Heart left ventricle (tissue), 16 donors: ENCODE measurements around the gene RIPK3. TPM values are rescaled to one million over a fixed set of nuclear protein-coding genes. Genes with fewer than 3 reads are reported as not detected.

Source experiments
- ATAC-seq, 4 donors: fragments of 200-7000 bp; cut with Tn5 transposase; one replicate each; pipeline ENCODE4 v1.9.1; 2020 to 2022; ENCODE audit warnings: moderate library complexity in 4 of 4, mild to moderate bottlenecking in 3 of 4, moderate number of reproducible peaks in 1 of 4
- DNase-seq, 5 donors: peaks; one replicate each; pipeline ENCODE4 v3.0.0-alpha.2; 2020
- H3K27ac ChIP-seq, 12 donors: fragments of 200-600 bp; sonication (generic) in 4 of 12; one replicate each; pipeline versions ENCODE4 v1.5.0 to v1.8.0; 2016 to 2022; ENCODE audit warnings: mild to moderate bottlenecking in 2 of 12
- H3K27me3 ChIP-seq, 9 donors: fragments of 200-600 bp; sonication (generic) in 2 of 9; one replicate each; pipeline versions ENCODE4 v1.5.1 to v1.8.0; 2016 to 2022; ENCODE audit warnings: mild to moderate bottlenecking in 3 of 9
- H3K36me3 ChIP-seq, 9 donors: fragments of 200-600 bp; sonication (generic) in 2 of 9; one replicate each; pipeline versions ENCODE4 v1.5.0 to v1.8.0; 2018 to 2022; ENCODE audit warnings: mild to moderate bottlenecking in 2 of 9
- H3K4me1 ChIP-seq, 12 donors: fragments of 200-600 bp; sonication (generic) in 4 of 12; one replicate each; pipeline versions ENCODE4 v1.5.0 to v1.8.0; 2016 to 2022; ENCODE audit warnings: mild to moderate bottlenecking in 3 of 12
- H3K4me3 ChIP-seq, 12 donors: fragments of 200-600 bp; sonication (generic) in 4 of 12; one replicate each; pipeline versions ENCODE4 v1.5.0 to v1.8.0; 2017 to 2022; ENCODE audit warnings: mild to moderate bottlenecking in 9 of 12, moderate library complexity in 4 of 12
- H3K9me3 ChIP-seq, 12 donors: fragments of 200-600 bp; sonication (generic) in 4 of 12; one replicate each; pipeline versions ENCODE4 v1.5.0 to v1.8.0; 2016 to 2022; ENCODE audit warnings: mild to moderate bottlenecking in 1 of 12
- POLR2A ChIP-seq, 2 donors: fragments of 450-650 bp; IDR thresholded peaks; one replicate each; pipeline ENCODE4 v1.6.1; 2017; ENCODE audit warnings: antibody characterized with exemption in 2 of 2, mild to moderate bottlenecking in 2 of 2, moderate library complexity in 2 of 2
- WGBS, 4 donors: extraction: QIAGEN DNeasy Blood & Tissue Kit in 2 of 4; methylation state at CpG; one replicate each; pipeline versions ENCODE4 v1.1.5 to v1.1.7; 2013 to 2018; 5-methylcytosine and 5-hydroxymethylcytosine counted together
- intact Hi-C, 10 donors: fragments of 100-400 bp; cut with DNase I; formaldehyde crosslinking; loops; one replicate each; pipeline versions ENCODE4 v1.11.1 to v1.14.2; 2022
- polyA plus RNA-seq, 2 donors: library from polyadenylated mRNA; stranded (reverse); fragments of 200-250 nt; gene quantifications; one replicate each; pipeline ENCODE4 v1.2.3, GENCODE V29; 2013
- total RNA-seq, 9 donors: library from RNA; depleted of rRNA in 2 of 9; stranded (reverse); fragments of >200 nt in 2 of 9; fragmentation: NEBNext Ultra II Directional in 3 of 9; extraction: Animal tissue kit (Norgen Biotek cat#: 25700) in 3 of 9; gene quantifications; one replicate each; pipeline versions ENCODE4 v1.1.0 to v1.2.4, GENCODE V29; 2016 to 2023
- TF ChIP-seq, protein P1 (sequence below), 12 donors: fragments of 200-600 bp; sonication (generic) in 4 of 12; IDR thresholded peaks; one replicate each; pipeline versions ENCODE4 v1.5.0 to v1.8.0; 2018 to 2022; ENCODE audit warnings: antibody characterized with exemption in 12 of 12, mild to moderate bottlenecking in 5 of 12
- donor health status: ischemic (EF 13 %, LVEDD 7.1; RV severe dilation, severe dysfunction).
- donor health status: healthy with polysubstance abuse.
- donor health status: DM: no; HTN: yes; CAD: no.
- donor health status: DM: no; HTN: no; CAD: no.
- donor health status: ischemic (EF 25% LVEDD 6.9; RV normal size, moderate dysfunction).
- donor health status: ischemic (EF 25% LVEDD 5.7; RV mildly dilated, moderate dysfunction).
- donor health status: healthy.
- donor health status: DM: yes; HTN: yes; CAD: no.
- donor health status: ischemic (EF 35%, LVEDD 5.7; RV mildly dilated, moderate dysfunction).
- donor health status: nonischemic (EF 11% LVEDD 7.7; RV severe dilation, severe dysfunction).
- donor health status: DM: yes; HTN: yes; CAD: no.
- donor health status: PGD.
- donor health status: ischemic (EF 29% LVEDD 5.4; RV normal size, mild dysfunction).
- donor health status: nonischemic (EF 23%, LVEDD 6.1; RV moderate dilation, normal function).

Gene RIPK3
- total and polyA plus RNA-seq, 11 donors, result 0.75 to 10.5 (median 3.0) TPM

GRCh38 chr14:24323341-24323740 is 16.4 kb downstream of the RIPK3 start:
- H3K4me1 ChIP-seq, result peaks cover 0 to 24% (median 0%) of the 10 kb centered on the region in 12 donors

DNA sequence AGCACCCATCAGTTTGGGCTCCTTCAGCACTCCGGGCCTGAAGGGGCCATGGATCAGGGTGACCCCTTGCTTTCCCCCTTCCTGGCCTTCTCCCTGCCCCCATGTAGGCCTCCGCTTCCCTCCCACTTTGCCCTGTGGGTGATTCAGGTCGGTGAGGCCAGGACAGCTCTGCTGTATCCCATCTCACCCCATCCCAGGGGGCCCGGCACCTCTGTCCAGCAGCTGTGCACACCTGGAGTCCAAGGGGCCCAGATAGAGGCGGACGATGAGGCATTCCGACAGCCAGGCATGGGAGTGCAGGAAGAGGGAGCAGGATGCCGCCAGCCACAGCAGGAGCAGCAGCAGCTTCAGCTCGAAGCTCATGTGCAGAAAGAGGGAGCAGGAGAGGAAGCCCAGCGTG is 17.1 kb downstream of the RIPK3 start:
- ATAC-seq (no peak), DNase-seq (no peak)
- peaks cover 0 to 24% (median 0%) of the 10 kb centered on the region in 12 donors for H3K4me1 ChIP-seq
- H3K36me3 ChIP-seq, result peaks cover 0 to 57% (median 29%) of the 10 kb centered on the region in 9 donors
- peaks cover 0 to 19% (median 0%) of the 10 kb centered on the region in 9 donors for H3K27me3 ChIP-seq
- H3K4me3 ChIP-seq, result no peak overlapping the region
- no peak for TF ChIP-seq POLR2A (IDR thresholded peaks at IDR 0.05)
- TF ChIP-seq, protein P1, sequence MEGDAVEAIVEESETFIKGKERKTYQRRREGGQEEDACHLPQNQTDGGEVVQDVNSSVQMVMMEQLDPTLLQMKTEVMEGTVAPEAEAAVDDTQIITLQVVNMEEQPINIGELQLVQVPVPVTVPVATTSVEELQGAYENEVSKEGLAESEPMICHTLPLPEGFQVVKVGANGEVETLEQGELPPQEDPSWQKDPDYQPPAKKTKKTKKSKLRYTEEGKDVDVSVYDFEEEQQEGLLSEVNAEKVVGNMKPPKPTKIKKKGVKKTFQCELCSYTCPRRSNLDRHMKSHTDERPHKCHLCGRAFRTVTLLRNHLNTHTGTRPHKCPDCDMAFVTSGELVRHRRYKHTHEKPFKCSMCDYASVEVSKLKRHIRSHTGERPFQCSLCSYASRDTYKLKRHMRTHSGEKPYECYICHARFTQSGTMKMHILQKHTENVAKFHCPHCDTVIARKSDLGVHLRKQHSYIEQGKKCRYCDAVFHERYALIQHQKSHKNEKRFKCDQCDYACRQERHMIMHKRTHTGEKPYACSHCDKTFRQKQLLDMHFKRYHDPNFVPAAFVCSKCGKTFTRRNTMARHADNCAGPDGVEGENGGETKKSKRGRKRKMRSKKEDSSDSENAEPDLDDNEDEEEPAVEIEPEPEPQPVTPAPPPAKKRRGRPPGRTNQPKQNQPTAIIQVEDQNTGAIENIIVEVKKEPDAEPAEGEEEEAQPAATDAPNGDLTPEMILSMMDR (IDR thresholded peaks at IDR 0.05), result no peak
- WGBS, 4 donors, result 74 to 84% (median 76%) methylated on average over 10 of the region's 10 CpGs
- no peak overlapping the region for H3K27ac ChIP-seq
- intact Hi-C loops, result no loop called here
- no peaks in the 10 kb centered on the region for H3K9me3 ChIP-seq

More at GRCh38 chr14:24323341-24323740, 16.4 kb downstream of the RIPK3 start:
- 69 to 82% (median 73%) methylated on average over 3 of the region's 3 CpGs for WGBS, 4 donors
- ATAC-seq (no peak), DNase-seq (no peak)
- Histone ChIP-seq H3K27ac (no peak overlapping the region), H3K27me3 (peaks cover 0 to 12% (median 0%) of the 10 kb centered on the region in 9 donors), H3K36me3 (peaks cover 0 to 57% (median 29%) of the 10 kb centered on the region in 9 donors), H3K9me3 (no peaks in the 10 kb centered on the region), H3K4me3 (no peak overlapping the region)
- intact Hi-C loops, result no loop called here
- no peak for TF ChIP-seq POLR2A (IDR thresholded peaks at IDR 0.05)

- ATAC-seq (no peak), DNase-seq (peak in 1 of 5 donors; percentile 19)
- Histone ChIP-seq H3K9me3 (no peaks in the 10 kb centered on the region), H3K36me3 (peaks cover 0 to 51% (median 29%) of the 10 kb centered on the region in 9 donors), H3K4me3 (no peak overlapping the region), H3K27me3 (peaks cover 0 to 27% (median 3%) of the 10 kb centered on the region in 9 donors), H3K4me1 (peaks cover 0 to 26% (median 8%) of the 10 kb centered on the region in 12 donors), H3K27ac (no peak overlapping the region)
- WGBS, 4 donors, result 86 to 89% (median 87%) methylated on average over 14 of the region's 14 CpGs
- intact Hi-C loops, result no loop called here
- TF ChIP-seq, protein P1 (IDR thresholded peaks at IDR 0.05), result no peak
- no peak for TF ChIP-seq POLR2A (IDR thresholded peaks at IDR 0.05)
Measured at GRCh38 chr14:24321212-24321975, 18.4 kb downstream of the RIPK3 start.

- H3K4me1 ChIP-seq, result peaks cover 7 to 67% (median 30%) of the 10 kb centered on the region in 12 donors
- 80 to 94% (median 82%) methylated on average over 3 of the region's 3 CpGs for whole genome bisulfite sequencing, 4 donors
- H3K4me3 ChIP-seq, result no peak overlapping the region
- no peaks in the 10 kb centered on the region for H3K9me3 ChIP-seq
- TF ChIP-seq, protein P1 (IDR thresholded peaks at IDR 0.05), result no peak
- TF ChIP-seq POLR2A (IDR thresholded peaks at IDR 0.05), result no peak
- H3K27me3 ChIP-seq, result peaks cover 0 to 27% (median 6%) of the 10 kb centered on the region in 9 donors
- H3K27ac ChIP-seq, result peak overlapping the region in 1 of 12 donors; percentile 91
- intact Hi-C loops, result no loop called here
- H3K36me3 ChIP-seq, result peaks cover 0 to 32% (median 14%) of the 10 kb centered on the region in 9 donors
- ATAC-seq (no peak), DNase-seq (peak in 1 of 5 donors; percentile 17)
Measured at GRCh38 chr14:24317141-24317928, 22.5 kb downstream of the RIPK3 start.
